H9 (cell line): Measurements from ENCODE around the gene VPS4A. TPM values are rescaled to one million over a fixed set of nuclear protein-coding genes. Genes with fewer than 3 reads are reported as not detected.

Experiments
- DNase-seq: peaks from one replicate; pipeline ENCODE4 v3.0.0-alpha.2; 2017
- H2AFZ ChIP-seq: one replicate; pipeline ENCODE4 v1.6.1; 2013; ENCODE audit warnings: mild to moderate bottlenecking, low read length, control low read depth, moderate library complexity
- H2AK5ac ChIP-seq: 2 replicates; pipeline ENCODE4 v1.6.1; 2013; ENCODE audit warnings: low read length, control low read depth, mixed read lengths; ENCODE audit not compliant: insufficient read length
- H2BK120ac ChIP-seq: one replicate; pipeline ENCODE4 v1.6.1; 2013; ENCODE audit warnings: low read depth, mild to moderate bottlenecking, low read length, control low read depth, inconsistent platforms; ENCODE audit not compliant: poor library complexity, severe bottlenecking
- H2BK12ac ChIP-seq: 2 replicates; pipeline ENCODE4 v1.6.1; 2013; ENCODE audit warnings: low read length, control low read depth, mixed read lengths, low read depth; ENCODE audit not compliant: insufficient read length
- H2BK15ac ChIP-seq: 2 replicates; pipeline ENCODE4 v1.6.1; 2013; ENCODE audit warnings: low read depth, low read length, control low read depth
- H2BK20ac ChIP-seq: one replicate; pipeline ENCODE4 v1.6.1; 2013; ENCODE audit warnings: low read depth, mild to moderate bottlenecking, low read length, control low read depth, inconsistent platforms; ENCODE audit not compliant: poor library complexity, severe bottlenecking
- H2BK5ac ChIP-seq: 2 replicates; pipeline ENCODE4 v1.6.1; 2013; ENCODE audit warnings: low read length, control low read depth, mixed read lengths; ENCODE audit not compliant: insufficient read length
- H3K14ac ChIP-seq: 2 replicates; pipeline ENCODE4 v1.6.1; 2013; ENCODE audit warnings: low read length, control low read depth; ENCODE audit not compliant: insufficient read depth
- H3K18ac ChIP-seq: 2 replicates; pipeline ENCODE4 v1.6.1; 2013; ENCODE audit warnings: low read depth, mild to moderate bottlenecking, mixed read lengths, low read length, control low read depth; ENCODE audit not compliant: insufficient read length
- H3K23ac ChIP-seq: 2 replicates; pipeline ENCODE4 v1.6.1; 2013; ENCODE audit warnings: low read length, control low read depth, mixed read lengths, low read depth; ENCODE audit not compliant: insufficient read length
- H3K23me2 ChIP-seq: 2 replicates; pipeline ENCODE4 v1.6.1; 2013; ENCODE audit warnings: low read depth, mild to moderate bottlenecking, mixed read lengths, low read length, control low read depth; ENCODE audit not compliant: insufficient read length, poor library complexity, severe bottlenecking
- H3K27ac ChIP-seq: 2 replicates; pipeline ENCODE4 v1.5.1; 2013; ENCODE audit warnings: low read length, control low read depth, mixed read lengths, low read depth; ENCODE audit not compliant: insufficient read length
- H3K27me3 ChIP-seq: 2 replicates; pipeline ENCODE4 v1.6.1; 2013; ENCODE audit warnings: low read length, control low read depth, inconsistent platforms; ENCODE audit not compliant: insufficient read depth
- H3K4ac ChIP-seq: 2 replicates; pipeline ENCODE4 v1.6.1; 2013; ENCODE audit warnings: low read depth, mild to moderate bottlenecking, control low read depth, inconsistent platforms, low read length, moderate library complexity
- H3K4me1 ChIP-seq: 2 replicates; pipeline ENCODE4 v1.6.1; 2013; ENCODE audit warnings: low read length, control low read depth, inconsistent platforms; ENCODE audit not compliant: insufficient read depth
- H3K4me2 ChIP-seq: 2 replicates; pipeline ENCODE4 v1.6.1; 2013; ENCODE audit warnings: low read length, control low read depth, mixed read lengths; ENCODE audit not compliant: insufficient read length, insufficient read depth
- H3K56ac ChIP-seq: 2 replicates; pipeline ENCODE4 v1.6.1; 2013; ENCODE audit warnings: low read depth, mild to moderate bottlenecking, mixed read lengths, low read length, control low read depth; ENCODE audit not compliant: insufficient read length
- H3K79me1 ChIP-seq: 2 replicates; pipeline ENCODE4 v1.6.1; 2013; ENCODE audit warnings: low read depth, mild to moderate bottlenecking, moderate library complexity, low read length, control low read depth, inconsistent platforms; ENCODE audit not compliant: insufficient read depth, poor library complexity, severe bottlenecking
- H3K79me2 ChIP-seq: 2 replicates; pipeline ENCODE4 v1.6.1; 2013; ENCODE audit warnings: low read length, control low read depth, inconsistent platforms; ENCODE audit not compliant: insufficient read depth
- H3K9ac ChIP-seq: 2 replicates; pipeline ENCODE4 v1.6.1; 2013; ENCODE audit warnings: low read length, control low read depth, mixed read lengths; ENCODE audit not compliant: insufficient read length; ENCODE audit errors: extremely low read depth
- H3K9me3 ChIP-seq: one replicate; pipeline ENCODE4 v1.6.1; 2013; ENCODE audit warnings: low read depth, low read length, inconsistent platforms; ENCODE audit not compliant: control insufficient read depth
- H3T11ph ChIP-seq: one replicate; pipeline ENCODE4 v1.6.1; 2013; ENCODE audit warnings: mild to moderate bottlenecking, low read length, control low read depth, inconsistent platforms
- H4K20me1 ChIP-seq: one replicate; pipeline ENCODE4 v1.6.1; 2013; ENCODE audit not compliant: control insufficient read depth, insufficient read length, insufficient read depth
- H4K5ac ChIP-seq: 2 replicates; pipeline ENCODE4 v1.6.1; 2013; ENCODE audit warnings: low read depth, mild to moderate bottlenecking, mixed read lengths, low read length, control low read depth; ENCODE audit not compliant: insufficient read length
- H4K8ac ChIP-seq: replicated peaks from 2 replicates; pipeline ENCODE4 v1.6.1; 2013; ENCODE audit warnings: low read length, control low read depth, mixed read lengths, low read depth; ENCODE audit not compliant: insufficient read length
- H4K91ac ChIP-seq: 2 replicates; pipeline ENCODE4 v1.6.1; 2013; ENCODE audit warnings: low read depth, mild to moderate bottlenecking, moderate library complexity, mixed read lengths, low read length, control low read depth; ENCODE audit not compliant: insufficient read length
- H3K27ac Mint-ChIP-seq, 3 experiments: 2 replicates in 2 of 3; 3 replicates in 1 of 3; pipeline ENCODE4 v1.8.0; 2020 to 2021; ENCODE audit warnings: mixed read lengths in 3 of 3, mild to moderate bottlenecking in 1 of 3, moderate library complexity in 1 of 3
- H3K27me3 Mint-ChIP-seq: 2 replicates; pipeline ENCODE4 v1.8.0; 2021; ENCODE audit warnings: low read depth, mild to moderate bottlenecking, moderate library complexity, mixed read lengths
- H3K36me3 Mint-ChIP-seq, 3 experiments: 2 replicates in 2 of 3; 3 replicates in 1 of 3; pipeline ENCODE4 v1.8.0; 2020 to 2021; ENCODE audit warnings: low read depth in 3 of 3, mixed read lengths in 3 of 3; ENCODE audit not compliant: insufficient read depth in 1 of 3
- H3K4me1 Mint-ChIP-seq, 2 experiments: 2 replicates each; pipeline ENCODE4 v1.8.0; 2020; ENCODE audit warnings: mixed read lengths in 2 of 2
- H3K4me3 Mint-ChIP-seq, 2 experiments: 2 replicates in 1 of 2; 3 replicates in 1 of 2; pipeline ENCODE4 v1.8.0; 2020 to 2021; ENCODE audit warnings: mild to moderate bottlenecking in 2 of 2, mixed read lengths in 2 of 2, moderate library complexity in 1 of 2
- H3K9me3 Mint-ChIP-seq, 2 experiments: 2 replicates in 1 of 2; 3 replicates in 1 of 2; pipeline ENCODE4 v1.8.0; 2020; ENCODE audit warnings: mild to moderate bottlenecking in 2 of 2, mixed read lengths in 2 of 2, moderate library complexity in 1 of 2
- WGBS: extraction: QIAGEN DNeasy Blood & Tissue Kit; methylation state at CpG from one replicate; pipeline ENCODE4 v1.1.7; 2013; ENCODE audit warnings: missing lambda C conversion rate, low lambda C conversion rate, mixed read lengths; ENCODE audit not compliant: insufficient read length; ENCODE audit errors: extremely low coverage; 5-methylcytosine and 5-hydroxymethylcytosine counted together
- total RNA-seq: library from RNA; stranded (reverse); gene quantifications from 2 replicates; pipeline ENCODE4 v1.2.1, GENCODE V29; 2021
- TF ChIP-seq, protein P1 (sequence below): fragments of 200-600 bp; sonication (generic); conservative IDR thresholded peaks from 3 replicates; pipeline ENCODE4 v1.8.0; 2021; ENCODE audit warnings: antibody characterized with exemption, mild to moderate bottlenecking

Gene VPS4A
- total RNA-seq, 1 experiment from 2014 or later = 27.1 TPM

GRCh38 chr16:69323415-69323814 lies 12.3 kb downstream of the VPS4A start:
- Histone ChIP-seq H3K4ac (no peak overlapping the region), H3K9me3 (no peaks in the 10 kb centered on the region), H2AFZ (no peak overlapping the region), H2BK120ac (no peak overlapping the region), H2BK15ac (no peak overlapping the region), H4K5ac (no peak overlapping the region), H3K23me2 (no peaks in the 10 kb centered on the region), H3K56ac (no peak overlapping the region), H3K79me1 (peaks cover under 1% of the 10 kb centered on the region), H3K79me2 (peaks cover 4% of the 10 kb centered on the region; the same call in 1 of the 2 replicates), H3K9ac (no peak overlapping the region), H2BK12ac (no peak overlapping the region), H4K8ac (no peak overlapping the region), H3K4me2 (no peak overlapping the region), H3T11ph (no peak overlapping the region), H3K4me1 (no peaks in the 10 kb centered on the region), H3K14ac (no peak overlapping the region), H2AK5ac (no peak overlapping the region), H4K91ac (no peak overlapping the region), H2BK5ac (no peak overlapping the region), H3K23ac (no peak overlapping the region), H3K18ac (no peak overlapping the region), H4K20me1 (no peaks in the 10 kb centered on the region), H3K27me3 (no peaks in the 10 kb centered on the region), H3K27ac (no peak overlapping the region), H2BK20ac (no peak overlapping the region)
- Mint-ChIP-seq H3K4me3 (no peak overlapping the region), H3K27me3 (no peaks in the 10 kb centered on the region), H3K4me1 (peaks cover 6 to 12% of the 10 kb centered on the region in 2 experiments; a peak in 3 of 4 replicates), H3K36me3 (peaks cover 48 to 97% (median 86%) of the 10 kb centered on the region in 3 experiments), H3K9me3 (no peaks in the 10 kb centered on the region), H3K27ac (no peak overlapping the region)
- TF ChIP-seq, protein P1, sequence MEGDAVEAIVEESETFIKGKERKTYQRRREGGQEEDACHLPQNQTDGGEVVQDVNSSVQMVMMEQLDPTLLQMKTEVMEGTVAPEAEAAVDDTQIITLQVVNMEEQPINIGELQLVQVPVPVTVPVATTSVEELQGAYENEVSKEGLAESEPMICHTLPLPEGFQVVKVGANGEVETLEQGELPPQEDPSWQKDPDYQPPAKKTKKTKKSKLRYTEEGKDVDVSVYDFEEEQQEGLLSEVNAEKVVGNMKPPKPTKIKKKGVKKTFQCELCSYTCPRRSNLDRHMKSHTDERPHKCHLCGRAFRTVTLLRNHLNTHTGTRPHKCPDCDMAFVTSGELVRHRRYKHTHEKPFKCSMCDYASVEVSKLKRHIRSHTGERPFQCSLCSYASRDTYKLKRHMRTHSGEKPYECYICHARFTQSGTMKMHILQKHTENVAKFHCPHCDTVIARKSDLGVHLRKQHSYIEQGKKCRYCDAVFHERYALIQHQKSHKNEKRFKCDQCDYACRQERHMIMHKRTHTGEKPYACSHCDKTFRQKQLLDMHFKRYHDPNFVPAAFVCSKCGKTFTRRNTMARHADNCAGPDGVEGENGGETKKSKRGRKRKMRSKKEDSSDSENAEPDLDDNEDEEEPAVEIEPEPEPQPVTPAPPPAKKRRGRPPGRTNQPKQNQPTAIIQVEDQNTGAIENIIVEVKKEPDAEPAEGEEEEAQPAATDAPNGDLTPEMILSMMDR = no peak
- no CpG with 5 or more reads among the region's 14 CpGs for WGBS
- DNase-seq = no peak
